PC-3 (cell line): ENCODE results near the gene RBMS3. TPM values are rescaled to one million over a fixed set of nuclear protein-coding genes. Genes with fewer than 3 reads are reported as not detected.
A peak's percentile ranks its signal among the peaks of the same experiment; 100 is the strongest.

ENCODE experiments used
- ATAC-seq: fragments of 200-7000 bp; cut with Tn5 transposase; 2 replicates; pipeline ENCODE4 v1.9.1; 2020; ENCODE audit warnings: mild to moderate bottlenecking, moderate library complexity
- BruUV-seq: library from RNA; stranded (reverse); fragments of 400-500 nt; replicated peaks from 2 replicates; lab custom pipeline; 2021; lab: Mats Ljungman, UMichigan
- CTCF ChIA-PET: fragments of 300-600 bp; sonication (Branson Sonifier 250); formaldehyde crosslinking; loops from one replicate; lab custom pipeline; 2022; ENCODE audit warnings: antibody characterized with exemption; lab: Charles Lee
- POLR2A ChIA-PET: fragments of 300-600 bp; sonication (Branson Sonifier 250); formaldehyde crosslinking; loops from one replicate; lab custom pipeline; 2022; ENCODE audit warnings: antibody characterized with exemption; ENCODE audit not compliant: unreplicated experiment; lab: Charles Lee
- DNase-seq: peaks from one replicate; pipeline ENCODE4 v3.0.0-alpha.2; 2015
- H2AFZ ChIP-seq: fragments of 300-600 bp; sonication (generic); 2 replicates; pipeline ENCODE4 v1.6.0; 2016; ENCODE audit warnings: antibody characterized with exemption, low read length
- H3F3A ChIP-seq: fragments of 300-600 bp; sonication (generic); one replicate; pipeline ENCODE4 v1.6.0; 2017; ENCODE audit warnings: antibody characterized with exemption, low read length, control low read depth, mild to moderate bottlenecking; ENCODE audit not compliant: unreplicated experiment
- H3K27ac ChIP-seq: fragments of 300-600 bp; sonication (generic); 2 replicates; pipeline ENCODE4 v1.5.1; 2016; ENCODE audit warnings: mild to moderate bottlenecking, low read length
- H3K27me3 ChIP-seq: fragments of 300-600 bp; sonication (generic); 2 replicates; pipeline ENCODE4 v1.6.1; 2016; ENCODE audit warnings: low read length, mixed read lengths
- H3K36me3 ChIP-seq: fragments of 300-600 bp; sonication (generic); 2 replicates; pipeline ENCODE4 v1.6.1; 2016; ENCODE audit warnings: low read depth, mixed run types, low read length, mixed read lengths
- H3K4me1 ChIP-seq: fragments of 300-600 bp; sonication (generic); 2 replicates; pipeline ENCODE4 v1.5.1; 2016; ENCODE audit warnings: low read length; ENCODE audit not compliant: insufficient read depth
- H3K4me2 ChIP-seq: fragments of 300-600 bp; sonication (generic); 2 replicates; pipeline ENCODE4 v1.6.0; 2016; ENCODE audit warnings: low read length
- H3K4me3 ChIP-seq: fragments of 300-600 bp; sonication (generic); 2 replicates; pipeline ENCODE4 v1.5.1; 2016; ENCODE audit warnings: mild to moderate bottlenecking, low read length, mixed read lengths
- H3K79me2 ChIP-seq: fragments of 300-600 bp; sonication (generic); 2 replicates; pipeline ENCODE4 v1.6.1; 2017; ENCODE audit warnings: low read length, mixed read lengths
- H3K9ac ChIP-seq: fragments of 300-600 bp; sonication (generic); 2 replicates; pipeline ENCODE4 v1.6.0; 2016; ENCODE audit warnings: mild to moderate bottlenecking, low read length
- H3K9me2 ChIP-seq: fragments of 300-600 bp; sonication (generic); replicated peaks from 2 replicates; pipeline ENCODE4 v1.6.1; 2016; ENCODE audit warnings: mixed run types, low read length, mixed read lengths
- H3K9me3 ChIP-seq: fragments of 300-600 bp; sonication (generic); 2 replicates; pipeline ENCODE4 v1.6.1; 2016; ENCODE audit warnings: low read length, mixed read lengths
- H4K20me1 ChIP-seq: fragments of 300-600 bp; sonication (generic); 2 replicates; pipeline ENCODE4 v1.6.1; 2016; ENCODE audit warnings: low read length, mixed read lengths
- EZH2 ChIP-seq: fragments of 300-600 bp; sonication (generic); IDR thresholded peaks from one replicate; pipeline ENCODE4 v1.6.1; 2017; ENCODE audit warnings: antibody characterized with exemption, mild to moderate bottlenecking, low read length; ENCODE audit not compliant: unreplicated experiment
- EZH2phosphoT487 ChIP-seq: fragments of 300-600 bp; sonication (generic); IDR thresholded peaks from 2 replicates; pipeline ENCODE4 v1.6.1; 2018; ENCODE audit warnings: mild to moderate bottlenecking, antibody characterized with exemption, low read length, borderline replicate concordance
- intact Hi-C: fragments of 100-400 bp; cut with micrococcal nuclease; formaldehyde crosslinking; loops from 2 replicates; pipeline ENCODE4 v1.9.0; 2023
- total RNA-seq: library from RNA; depleted of rRNA; stranded (reverse); fragments of >200 nt; gene quantifications from 2 replicates; pipeline ENCODE4 v1.2.3, GENCODE V29; 2014
- TF ChIP-seq, protein P1 (sequence below): fragments of 300-600 bp; sonication (generic); conservative IDR thresholded peaks from 2 replicates; pipeline ENCODE4 v1.5.1; 2017; ENCODE audit warnings: antibody characterized with exemption, low read depth, mild to moderate bottlenecking, low read length

RBMS3 gene
- total RNA-seq, 1 experiment from 2014 or later = 5.4 TPM

DNA sequence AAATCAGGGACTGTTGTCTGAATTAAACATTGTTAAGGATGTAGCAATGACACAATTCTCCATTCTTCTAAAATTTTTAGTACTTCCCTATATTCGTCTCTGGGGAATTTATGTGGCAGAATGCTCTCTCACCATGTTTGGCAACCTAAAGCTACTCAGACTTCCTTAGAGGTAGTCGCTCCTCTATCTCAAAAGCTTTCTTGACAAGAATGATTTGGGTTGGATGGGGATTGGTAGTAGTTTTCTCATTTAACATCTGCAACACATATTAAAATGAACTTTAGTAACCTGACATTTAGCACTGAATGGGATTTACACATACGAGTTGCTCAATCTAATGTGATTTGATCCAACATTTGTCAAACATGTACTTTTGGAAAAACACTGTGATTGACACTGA is 233.3 kb downstream of the RBMS3 start:
- TF ChIP-seq, protein P1, sequence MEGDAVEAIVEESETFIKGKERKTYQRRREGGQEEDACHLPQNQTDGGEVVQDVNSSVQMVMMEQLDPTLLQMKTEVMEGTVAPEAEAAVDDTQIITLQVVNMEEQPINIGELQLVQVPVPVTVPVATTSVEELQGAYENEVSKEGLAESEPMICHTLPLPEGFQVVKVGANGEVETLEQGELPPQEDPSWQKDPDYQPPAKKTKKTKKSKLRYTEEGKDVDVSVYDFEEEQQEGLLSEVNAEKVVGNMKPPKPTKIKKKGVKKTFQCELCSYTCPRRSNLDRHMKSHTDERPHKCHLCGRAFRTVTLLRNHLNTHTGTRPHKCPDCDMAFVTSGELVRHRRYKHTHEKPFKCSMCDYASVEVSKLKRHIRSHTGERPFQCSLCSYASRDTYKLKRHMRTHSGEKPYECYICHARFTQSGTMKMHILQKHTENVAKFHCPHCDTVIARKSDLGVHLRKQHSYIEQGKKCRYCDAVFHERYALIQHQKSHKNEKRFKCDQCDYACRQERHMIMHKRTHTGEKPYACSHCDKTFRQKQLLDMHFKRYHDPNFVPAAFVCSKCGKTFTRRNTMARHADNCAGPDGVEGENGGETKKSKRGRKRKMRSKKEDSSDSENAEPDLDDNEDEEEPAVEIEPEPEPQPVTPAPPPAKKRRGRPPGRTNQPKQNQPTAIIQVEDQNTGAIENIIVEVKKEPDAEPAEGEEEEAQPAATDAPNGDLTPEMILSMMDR = no peak
- TF ChIP-seq EZH2 (no peak), EZH2phosphoT487 (no peak)
- Histone ChIP-seq H3K9ac (no peak overlapping the region), H4K20me1 (no peaks in the 10 kb centered on the region), H3K4me2 (no peak overlapping the region), H3F3A (no peaks in the 10 kb centered on the region), H3K36me3 (no peaks in the 10 kb centered on the region), H3K4me3 (no peak overlapping the region), H3K27ac (no peak overlapping the region), H2AFZ (no peak overlapping the region), H3K9me2 (no peaks in the 10 kb centered on the region), H3K79me2 (no peaks in the 10 kb centered on the region), H3K27me3 (no peaks in the 10 kb centered on the region), H3K4me1 (peaks cover 20% of the 10 kb centered on the region), H3K9me3 (no peaks in the 10 kb centered on the region)
- POLR2A ChIA-PET = no interaction called here
- DNase-seq (no peak), ATAC-seq (no peak)
- CTCF ChIA-PET = no interaction called here
- BruUV-seq = no TSS peak
- intact Hi-C loops = no loop called here

- CTCF ChIA-PET = no interaction called here
- no peaks in the 10 kb centered on the region for H3K27me3 ChIP-seq
- POLR2A ChIA-PET = no interaction called here
- H4K20me1 ChIP-seq = no peaks in the 10 kb centered on the region
- H3K4me1 ChIP-seq = peaks cover 20% of the 10 kb centered on the region
- no peak overlapping the region for H2AFZ ChIP-seq
- intact Hi-C loops = no loop called here
- ATAC-seq = peak; percentile 44
- H3F3A ChIP-seq = no peaks in the 10 kb centered on the region
- H3K9me2 ChIP-seq = no peaks in the 10 kb centered on the region
- TF ChIP-seq EZH2 (no peak), EZH2phosphoT487 (no peak)
- TF ChIP-seq, protein P1 = no peak
- BruUV-seq = no TSS peak
- H3K9ac ChIP-seq = no peak overlapping the region
- H3K4me2 ChIP-seq = peak overlapping the region; percentile 26
- H3K4me3 ChIP-seq = no peak overlapping the region
- H3K9me3 ChIP-seq = no peaks in the 10 kb centered on the region
- H3K79me2 ChIP-seq = no peaks in the 10 kb centered on the region
- no peaks in the 10 kb centered on the region for H3K36me3 ChIP-seq
- no peak overlapping the region; the same call in 1 of the 2 replicates for H3K27ac ChIP-seq
- peak; percentile 35 for DNase-seq
These were observed 234.0 kb downstream of the RBMS3 start for GRCh38 chr3:29514912-29515311.

GRCh38 chr3:29515451-29515850 is 234.6 kb downstream of the RBMS3 start:
- Histone ChIP-seq H3K9me2 (no peaks in the 10 kb centered on the region), H3F3A (no peaks in the 10 kb centered on the region), H3K9ac (no peak overlapping the region), H3K9me3 (no peaks in the 10 kb centered on the region), H3K79me2 (no peaks in the 10 kb centered on the region), H2AFZ (no peak overlapping the region), H3K27ac (no peak overlapping the region; the same call in 1 of the 2 replicates), H3K4me3 (no peak overlapping the region), H3K36me3 (no peaks in the 10 kb centered on the region), H3K27me3 (no peaks in the 10 kb centered on the region), H3K4me1 (peaks cover 20% of the 10 kb centered on the region), H4K20me1 (no peaks in the 10 kb centered on the region), H3K4me2 (peak overlapping the region; percentile 26)
- peak; percentile 67 for DNase-seq
- ATAC-seq = peak; percentile 94
- ChIA-PET POLR2A (no interaction called here), CTCF (no interaction called here)
- BruUV-seq = no TSS peak
- intact Hi-C loops = no loop called here
- TF ChIP-seq EZH2phosphoT487 (no peak), EZH2 (no peak)
- TF ChIP-seq, protein P1 = no peak
